HepG2 (cell line): ENCODE results near the gene NDUFB10. TPM values are rescaled to one million over a fixed set of nuclear protein-coding genes. Genes with fewer than 3 reads are reported as not detected.

Experiments
- ARHGAP35 ChIP-seq: sonication (generic); formaldehyde crosslinking; IDR thresholded peaks from 2 replicates; pipeline ENCODE4 v1.9.0; 2022; ENCODE audit warnings: mild to moderate bottlenecking, inconsistent platforms, moderate library complexity, missing genetic modification reagents, borderline replicate concordance
- E2F2 ChIP-seq: sonication (generic); formaldehyde crosslinking; IDR thresholded peaks from 2 replicates; pipeline ENCODE4 v1.4.0; 2020; ENCODE audit warnings: missing genetic modification reagents, borderline replicate concordance
- GATAD1 ChIP-seq: IDR thresholded peaks from 2 replicates; pipeline ENCODE4 v1.6.1; 2016; ENCODE audit warnings: missing genetic modification reagents, missing compliant biosample characterization
- GATAD2A ChIP-seq: IDR thresholded peaks from 2 replicates; pipeline ENCODE4 v1.6.1; 2016
- HCFC1 ChIP-seq: fragments of 150-350 bp; IDR thresholded peaks from 2 replicates; pipeline ENCODE4 v1.6.1; 2014; ENCODE audit warnings: low read depth, low read length
- MAFK ChIP-seq, 2 experiments: IDR thresholded peaks in 1 of 2; conservative IDR thresholded peaks in 1 of 2; 2 replicates each; pipeline ENCODE4 v1.6.1; 2011; ENCODE audit warnings: improper control_type of control experiment in 2 of 2, low read length in 2 of 2
- MED1 ChIP-seq: sonication (generic); formaldehyde crosslinking; IDR thresholded peaks from 2 replicates; pipeline ENCODE4 v1.4.0; 2020; ENCODE audit warnings: missing genetic modification reagents
- NBN ChIP-seq: fragments of 450-650 bp; conservative IDR thresholded peaks from 2 replicates; pipeline ENCODE4 v1.6.1; 2017
- PHF8 ChIP-seq: sonication (generic); formaldehyde crosslinking; IDR thresholded peaks from 2 replicates; pipeline ENCODE4 v1.5.0; 2020; ENCODE audit warnings: missing genetic modification reagents
- TP53 ChIP-seq: sonication (generic); formaldehyde crosslinking; conservative IDR thresholded peaks from 2 replicates; pipeline ENCODE4 v1.4.0; 2020; ENCODE audit warnings: missing genetic modification reagents
- ZFP36 ChIP-seq: fragments of 150-350 bp; IDR thresholded peaks from 2 replicates; pipeline ENCODE4 v1.6.1; 2018; ENCODE audit warnings: borderline replicate concordance, low read length, low read depth; ENCODE audit not compliant: partially characterized antibody
- ZMYM3 ChIP-seq: sonication (generic); formaldehyde crosslinking; IDR thresholded peaks from 2 replicates; pipeline ENCODE4 v1.5.1; 2020; ENCODE audit warnings: mild to moderate bottlenecking, missing genetic modification reagents
- ZNF280B ChIP-seq: sonication (generic); formaldehyde crosslinking; IDR thresholded peaks from 2 replicates; pipeline ENCODE4 v1.5.0; 2020; ENCODE audit warnings: missing genetic modification reagents, mild to moderate bottlenecking, borderline replicate concordance
- ZNF567 ChIP-seq: sonication (generic); formaldehyde crosslinking; IDR thresholded peaks from 2 replicates; pipeline ENCODE4 v1.8.1; 2023; ENCODE audit warnings: mild to moderate bottlenecking, missing genetic modification reagents, borderline replicate concordance
- ZNF724P ChIP-seq: sonication (generic); formaldehyde crosslinking; IDR thresholded peaks from 2 replicates; pipeline ENCODE4 v1.8.0; 2022; ENCODE audit warnings: missing genetic modification reagents, borderline replicate concordance
- polyA plus RNA-seq, 8 experiments: library from polyadenylated mRNA; depleted of rRNA in 3 of 8; stranded (reverse) in 7 of 8; unstranded in 1 of 8; fragments of >200 nt; fragmentation: Illumina TruSeq in 4 of 8; extraction: Trizol in 4 of 8; gene quantifications; 2 replicates each; pipeline versions ENCODE4 v1.2.1 to v1.2.3, GENCODE V29; 2011 to 2016; ENCODE audit warnings: low read depth in 4 of 8, missing spikeins in 1 of 8, mixed read lengths in 1 of 8; ENCODE audit not compliant: insufficient read depth in 1 of 8
- total RNA-seq, 5 experiments: library from RNA; depleted of rRNA; stranded (reverse); fragments of >200 nt; fragmentation: Illumina TruSeq; extraction: Trizol; gene quantifications; 2 replicates each; pipeline ENCODE4 v1.2.3, GENCODE V29; 2016; ENCODE audit warnings: low read depth in 1 of 5
- TF ChIP-seq, protein P1 (sequence below): sonication (generic); formaldehyde crosslinking; IDR thresholded peaks from 2 replicates; pipeline ENCODE4 v1.9.0; 2021; ENCODE audit warnings: missing genetic modification reagents, borderline replicate concordance
- TF ChIP-seq, protein P2 (sequence below): IDR thresholded peaks from 2 replicates; pipeline ENCODE4 v1.6.1; 2016; ENCODE audit warnings: low read depth, missing genetic modification reagents, missing compliant biosample characterization

Gene NDUFB10
- total and polyA plus RNA-seq, 2 of the 13 experiments (the other 11 are each of a cell fraction or from before 2014, with no cell fraction given), result 68.6 to 157 TPM

DNA sequence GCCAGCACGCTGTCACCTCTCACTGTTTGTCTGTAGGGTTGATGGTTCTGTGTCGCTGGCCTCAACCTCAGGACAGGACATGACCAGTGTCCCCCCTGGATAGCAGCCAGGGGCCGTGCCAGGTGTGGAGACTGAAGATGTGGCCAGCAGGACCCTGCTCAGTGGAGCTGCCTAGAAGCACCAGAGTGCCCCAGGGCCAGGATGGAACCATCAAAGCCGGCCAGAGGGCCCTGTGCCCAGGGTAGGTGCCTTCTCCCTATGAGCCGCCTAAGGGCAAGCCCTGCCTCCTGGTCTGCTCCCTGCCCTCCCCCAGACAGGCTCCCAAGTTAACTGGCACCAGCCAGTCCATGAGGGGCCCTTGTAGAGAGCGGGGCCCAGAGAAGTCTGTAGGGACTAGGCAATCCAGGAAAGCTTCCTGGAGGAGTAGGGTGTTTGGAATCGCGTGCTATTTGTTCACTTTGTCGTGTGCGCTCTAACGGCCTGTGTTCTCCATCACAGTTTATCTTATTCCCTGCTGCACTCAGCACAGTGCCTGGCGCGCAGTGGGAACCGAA, 546 bp upstream of the NDUFB10 start (continued):
- TF ChIP-seq HCFC1, result no peak
- TF ChIP-seq ZNF280B (CRISPR knock-in tag), result no peak
- peak; percentile 84 for TF ChIP-seq ZFP36
- TF ChIP-seq, protein P1, sequence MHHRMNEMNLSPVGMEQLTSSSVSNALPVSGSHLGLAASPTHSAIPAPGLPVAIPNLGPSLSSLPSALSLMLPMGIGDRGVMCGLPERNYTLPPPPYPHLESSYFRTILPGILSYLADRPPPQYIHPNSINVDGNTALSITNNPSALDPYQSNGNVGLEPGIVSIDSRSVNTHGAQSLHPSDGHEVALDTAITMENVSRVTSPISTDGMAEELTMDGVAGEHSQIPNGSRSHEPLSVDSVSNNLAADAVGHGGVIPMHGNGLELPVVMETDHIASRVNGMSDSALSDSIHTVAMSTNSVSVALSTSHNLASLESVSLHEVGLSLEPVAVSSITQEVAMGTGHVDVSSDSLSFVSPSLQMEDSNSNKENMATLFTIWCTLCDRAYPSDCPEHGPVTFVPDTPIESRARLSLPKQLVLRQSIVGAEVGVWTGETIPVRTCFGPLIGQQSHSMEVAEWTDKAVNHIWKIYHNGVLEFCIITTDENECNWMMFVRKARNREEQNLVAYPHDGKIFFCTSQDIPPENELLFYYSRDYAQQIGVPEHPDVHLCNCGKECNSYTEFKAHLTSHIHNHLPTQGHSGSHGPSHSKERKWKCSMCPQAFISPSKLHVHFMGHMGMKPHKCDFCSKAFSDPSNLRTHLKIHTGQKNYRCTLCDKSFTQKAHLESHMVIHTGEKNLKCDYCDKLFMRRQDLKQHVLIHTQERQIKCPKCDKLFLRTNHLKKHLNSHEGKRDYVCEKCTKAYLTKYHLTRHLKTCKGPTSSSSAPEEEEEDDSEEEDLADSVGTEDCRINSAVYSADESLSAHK (CRISPR knock-in tag), result no peak
- TF ChIP-seq NBN, result no peak
- TF ChIP-seq ZMYM3, result peak; percentile 85
- TF ChIP-seq, protein P2, sequence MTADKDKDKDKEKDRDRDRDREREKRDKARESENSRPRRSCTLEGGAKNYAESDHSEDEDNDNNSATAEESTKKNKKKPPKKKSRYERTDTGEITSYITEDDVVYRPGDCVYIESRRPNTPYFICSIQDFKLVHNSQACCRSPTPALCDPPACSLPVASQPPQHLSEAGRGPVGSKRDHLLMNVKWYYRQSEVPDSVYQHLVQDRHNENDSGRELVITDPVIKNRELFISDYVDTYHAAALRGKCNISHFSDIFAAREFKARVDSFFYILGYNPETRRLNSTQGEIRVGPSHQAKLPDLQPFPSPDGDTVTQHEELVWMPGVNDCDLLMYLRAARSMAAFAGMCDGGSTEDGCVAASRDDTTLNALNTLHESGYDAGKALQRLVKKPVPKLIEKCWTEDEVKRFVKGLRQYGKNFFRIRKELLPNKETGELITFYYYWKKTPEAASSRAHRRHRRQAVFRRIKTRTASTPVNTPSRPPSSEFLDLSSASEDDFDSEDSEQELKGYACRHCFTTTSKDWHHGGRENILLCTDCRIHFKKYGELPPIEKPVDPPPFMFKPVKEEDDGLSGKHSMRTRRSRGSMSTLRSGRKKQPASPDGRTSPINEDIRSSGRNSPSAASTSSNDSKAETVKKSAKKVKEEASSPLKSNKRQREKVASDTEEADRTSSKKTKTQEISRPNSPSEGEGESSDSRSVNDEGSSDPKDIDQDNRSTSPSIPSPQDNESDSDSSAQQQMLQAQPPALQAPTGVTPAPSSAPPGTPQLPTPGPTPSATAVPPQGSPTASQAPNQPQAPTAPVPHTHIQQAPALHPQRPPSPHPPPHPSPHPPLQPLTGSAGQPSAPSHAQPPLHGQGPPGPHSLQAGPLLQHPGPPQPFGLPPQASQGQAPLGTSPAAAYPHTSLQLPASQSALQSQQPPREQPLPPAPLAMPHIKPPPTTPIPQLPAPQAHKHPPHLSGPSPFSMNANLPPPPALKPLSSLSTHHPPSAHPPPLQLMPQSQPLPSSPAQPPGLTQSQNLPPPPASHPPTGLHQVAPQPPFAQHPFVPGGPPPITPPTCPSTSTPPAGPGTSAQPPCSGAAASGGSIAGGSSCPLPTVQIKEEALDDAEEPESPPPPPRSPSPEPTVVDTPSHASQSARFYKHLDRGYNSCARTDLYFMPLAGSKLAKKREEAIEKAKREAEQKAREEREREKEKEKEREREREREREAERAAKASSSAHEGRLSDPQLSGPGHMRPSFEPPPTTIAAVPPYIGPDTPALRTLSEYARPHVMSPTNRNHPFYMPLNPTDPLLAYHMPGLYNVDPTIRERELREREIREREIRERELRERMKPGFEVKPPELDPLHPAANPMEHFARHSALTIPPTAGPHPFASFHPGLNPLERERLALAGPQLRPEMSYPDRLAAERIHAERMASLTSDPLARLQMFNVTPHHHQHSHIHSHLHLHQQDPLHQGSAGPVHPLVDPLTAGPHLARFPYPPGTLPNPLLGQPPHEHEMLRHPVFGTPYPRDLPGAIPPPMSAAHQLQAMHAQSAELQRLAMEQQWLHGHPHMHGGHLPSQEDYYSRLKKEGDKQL (CRISPR knock-in tag), result no peak
- no peak for TF ChIP-seq TP53 (CRISPR knock-in tag)
- TF ChIP-seq GATAD2A (CRISPR knock-in tag), result no peak
- TF ChIP-seq MAFK (conservative IDR thresholded peaks at IDR 0.05 in 1 of 2, IDR thresholded peaks at IDR 0.05 in 1 of 2; ENCODE audit: low read length in 2 of 2), result no peak
- TF ChIP-seq MED1 (CRISPR knock-in tag), result no peak
- no peak for TF ChIP-seq ZNF724P
- TF ChIP-seq E2F2 (CRISPR knock-in tag), result no peak
- TF ChIP-seq GATAD1 (CRISPR knock-in tag), result no peak
- TF ChIP-seq PHF8, result no peak
- TF ChIP-seq ZNF567 (CRISPR knock-in tag), result no peak
- no peak for TF ChIP-seq ARHGAP35 (CRISPR knock-in tag)
